ENCODE data around the gene PDZRN4. TPM values are rescaled to one million over a fixed set of nuclear protein-coding genes. Genes with fewer than 3 reads are reported as not detected.

The PDZRN4 gene
- total RNA-seq, 2 donors from 2014 or later: 0.35 to 3.5 TPM

DNA sequence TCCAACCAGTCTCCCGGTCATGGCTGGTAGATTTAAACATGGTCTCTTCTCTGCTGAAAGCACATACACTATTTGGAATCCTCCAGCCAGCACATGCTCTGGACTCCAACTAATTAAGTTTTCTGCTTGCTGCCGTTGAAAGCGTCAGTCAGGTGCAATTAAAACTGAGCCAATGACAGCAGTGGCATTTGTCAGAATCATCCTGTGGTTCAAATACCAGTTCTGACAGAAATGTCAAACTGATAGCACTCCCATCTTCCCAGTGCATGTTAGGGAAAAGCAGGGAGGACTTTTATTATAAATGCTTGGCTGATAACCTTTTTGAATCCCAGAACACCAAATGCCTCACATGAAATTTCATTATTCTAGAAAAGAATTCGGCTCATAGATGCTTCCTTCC, 401.8 kb downstream of the PDZRN4 start:
- intact Hi-C loops (cut with DNase I): no loop called here
- H3K4me3 ChIP-seq: no peak overlapping the region
- no peak overlapping the region for H3K27ac ChIP-seq
- TF ChIP-seq, protein P1, sequence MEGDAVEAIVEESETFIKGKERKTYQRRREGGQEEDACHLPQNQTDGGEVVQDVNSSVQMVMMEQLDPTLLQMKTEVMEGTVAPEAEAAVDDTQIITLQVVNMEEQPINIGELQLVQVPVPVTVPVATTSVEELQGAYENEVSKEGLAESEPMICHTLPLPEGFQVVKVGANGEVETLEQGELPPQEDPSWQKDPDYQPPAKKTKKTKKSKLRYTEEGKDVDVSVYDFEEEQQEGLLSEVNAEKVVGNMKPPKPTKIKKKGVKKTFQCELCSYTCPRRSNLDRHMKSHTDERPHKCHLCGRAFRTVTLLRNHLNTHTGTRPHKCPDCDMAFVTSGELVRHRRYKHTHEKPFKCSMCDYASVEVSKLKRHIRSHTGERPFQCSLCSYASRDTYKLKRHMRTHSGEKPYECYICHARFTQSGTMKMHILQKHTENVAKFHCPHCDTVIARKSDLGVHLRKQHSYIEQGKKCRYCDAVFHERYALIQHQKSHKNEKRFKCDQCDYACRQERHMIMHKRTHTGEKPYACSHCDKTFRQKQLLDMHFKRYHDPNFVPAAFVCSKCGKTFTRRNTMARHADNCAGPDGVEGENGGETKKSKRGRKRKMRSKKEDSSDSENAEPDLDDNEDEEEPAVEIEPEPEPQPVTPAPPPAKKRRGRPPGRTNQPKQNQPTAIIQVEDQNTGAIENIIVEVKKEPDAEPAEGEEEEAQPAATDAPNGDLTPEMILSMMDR (IDR thresholded peaks at IDR 0.05): no peak
- no peaks in the 10 kb centered on the region for H3K9me3 ChIP-seq
- no peaks in the 10 kb centered on the region for H3K4me1 ChIP-seq
- H3K9ac ChIP-seq (ENCODE audit: low read depth in 2 of 2, low read length in 2 of 2): no peak overlapping the region
- no peaks in the 10 kb centered on the region for H3K36me3 ChIP-seq
- H3K27me3 ChIP-seq: no peaks in the 10 kb centered on the region
- no peak for DNase-seq

DNA sequence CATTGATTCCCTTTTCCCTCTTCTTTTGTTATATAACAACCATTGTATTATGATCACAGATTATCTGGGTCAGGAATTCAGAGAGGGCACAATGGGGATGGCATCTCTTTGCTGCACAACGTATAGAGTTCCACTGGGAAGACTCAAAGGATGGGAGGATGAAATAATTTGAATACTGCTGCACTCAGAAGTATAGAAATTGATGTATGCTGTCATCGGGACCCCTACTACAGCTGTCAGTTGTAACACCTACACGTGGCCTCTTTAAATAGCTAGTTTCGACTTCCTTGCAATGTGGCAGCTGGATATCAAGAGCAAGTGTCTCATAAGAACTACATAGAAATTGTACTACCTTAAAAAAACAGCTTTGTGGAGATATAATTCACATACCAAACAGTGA, 408.1 kb downstream of the PDZRN4 start:
- Histone ChIP-seq H3K36me3 (no peaks in the 10 kb centered on the region), H3K4me3 (no peak overlapping the region), H3K9ac (ENCODE audit: low read depth in 2 of 2, low read length in 2 of 2) (no peak overlapping the region), H3K27me3 (no peaks in the 10 kb centered on the region), H3K27ac (no peak overlapping the region), H3K4me1 (no peaks in the 10 kb centered on the region), H3K9me3 (no peaks in the 10 kb centered on the region)
- TF ChIP-seq, protein P1 (IDR thresholded peaks at IDR 0.05): no peak
- no peak for DNase-seq
- intact Hi-C loops (cut with DNase I): no loop called here

DNA sequence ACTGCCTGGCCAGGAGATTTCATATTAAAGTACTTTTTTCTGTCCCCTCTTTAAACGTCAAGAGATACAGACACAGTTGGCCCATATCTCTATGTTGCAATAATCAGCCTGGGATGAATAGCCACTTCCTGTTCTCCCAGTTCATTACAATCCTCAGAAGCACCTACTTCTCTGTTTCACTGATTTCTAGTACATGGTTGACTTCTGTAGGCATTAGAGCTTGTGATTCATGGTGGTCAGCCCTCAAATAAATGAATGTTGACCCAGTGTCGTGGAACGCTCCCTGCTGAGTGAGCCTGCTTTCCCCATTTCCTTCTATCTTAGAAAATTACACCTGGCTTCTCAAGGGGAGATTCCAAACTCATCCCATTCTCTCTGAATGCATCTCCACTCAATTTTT, 416.7 kb downstream of the PDZRN4 start:
- no peaks in the 10 kb centered on the region for H3K9me3 ChIP-seq
- no peaks in the 10 kb centered on the region for H3K4me1 ChIP-seq
- H3K27ac ChIP-seq: no peak overlapping the region
- H3K4me3 ChIP-seq: no peak overlapping the region
- no peak for DNase-seq
- no peaks in the 10 kb centered on the region for H3K36me3 ChIP-seq
- intact Hi-C loops (cut with DNase I): no loop called here
- no peaks in the 10 kb centered on the region for H3K27me3 ChIP-seq
- no peak overlapping the region for H3K9ac ChIP-seq (ENCODE audit: low read depth in 2 of 2, low read length in 2 of 2)
- TF ChIP-seq, protein P1 (IDR thresholded peaks at IDR 0.05): no peak

DNA sequence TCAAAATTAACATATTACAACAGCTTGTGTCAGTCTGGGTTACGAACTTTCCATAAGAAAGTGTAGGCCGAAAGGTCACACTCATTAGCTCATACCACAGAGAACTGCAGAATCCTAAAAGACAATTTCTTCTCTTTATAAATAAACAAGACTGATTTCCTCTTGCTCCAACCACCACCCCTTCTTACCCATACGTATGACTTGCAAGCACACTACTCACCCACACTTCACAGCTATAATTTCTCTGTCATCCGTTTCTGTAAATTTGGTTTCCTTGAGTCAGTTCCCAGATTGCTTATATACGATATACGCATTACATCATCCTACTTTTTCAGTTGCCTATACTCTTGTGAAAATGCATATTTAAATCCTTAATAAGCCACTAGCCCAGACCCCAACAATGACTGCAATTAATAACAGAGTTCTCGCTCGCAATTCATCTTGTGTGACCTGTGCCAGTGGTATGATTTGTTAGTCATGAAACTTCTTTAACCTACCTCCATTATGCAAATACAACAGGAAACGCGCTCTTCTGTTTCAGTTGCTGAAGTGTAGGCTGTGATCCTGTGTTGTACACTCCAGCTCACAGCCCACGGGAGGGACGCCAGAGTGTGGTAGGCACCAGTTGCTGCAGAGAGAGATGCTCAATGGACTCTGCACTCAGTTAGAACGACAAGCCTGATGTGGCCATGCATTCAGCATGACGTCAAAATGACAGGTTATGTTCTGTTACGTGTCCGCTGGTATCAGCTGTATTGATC, 417.6 kb downstream of the PDZRN4 start:
- DNase-seq: no peak
- Histone ChIP-seq H3K9ac (ENCODE audit: low read depth in 2 of 2, low read length in 2 of 2) (no peak overlapping the region), H3K4me1 (no peaks in the 10 kb centered on the region), H3K9me3 (no peaks in the 10 kb centered on the region), H3K27me3 (no peaks in the 10 kb centered on the region), H3K27ac (no peak overlapping the region), H3K36me3 (no peaks in the 10 kb centered on the region), H3K4me3 (no peak overlapping the region)
- intact Hi-C loops (cut with DNase I): no loop called here
- TF ChIP-seq, protein P1 (IDR thresholded peaks at IDR 0.05): no peak

DNA sequence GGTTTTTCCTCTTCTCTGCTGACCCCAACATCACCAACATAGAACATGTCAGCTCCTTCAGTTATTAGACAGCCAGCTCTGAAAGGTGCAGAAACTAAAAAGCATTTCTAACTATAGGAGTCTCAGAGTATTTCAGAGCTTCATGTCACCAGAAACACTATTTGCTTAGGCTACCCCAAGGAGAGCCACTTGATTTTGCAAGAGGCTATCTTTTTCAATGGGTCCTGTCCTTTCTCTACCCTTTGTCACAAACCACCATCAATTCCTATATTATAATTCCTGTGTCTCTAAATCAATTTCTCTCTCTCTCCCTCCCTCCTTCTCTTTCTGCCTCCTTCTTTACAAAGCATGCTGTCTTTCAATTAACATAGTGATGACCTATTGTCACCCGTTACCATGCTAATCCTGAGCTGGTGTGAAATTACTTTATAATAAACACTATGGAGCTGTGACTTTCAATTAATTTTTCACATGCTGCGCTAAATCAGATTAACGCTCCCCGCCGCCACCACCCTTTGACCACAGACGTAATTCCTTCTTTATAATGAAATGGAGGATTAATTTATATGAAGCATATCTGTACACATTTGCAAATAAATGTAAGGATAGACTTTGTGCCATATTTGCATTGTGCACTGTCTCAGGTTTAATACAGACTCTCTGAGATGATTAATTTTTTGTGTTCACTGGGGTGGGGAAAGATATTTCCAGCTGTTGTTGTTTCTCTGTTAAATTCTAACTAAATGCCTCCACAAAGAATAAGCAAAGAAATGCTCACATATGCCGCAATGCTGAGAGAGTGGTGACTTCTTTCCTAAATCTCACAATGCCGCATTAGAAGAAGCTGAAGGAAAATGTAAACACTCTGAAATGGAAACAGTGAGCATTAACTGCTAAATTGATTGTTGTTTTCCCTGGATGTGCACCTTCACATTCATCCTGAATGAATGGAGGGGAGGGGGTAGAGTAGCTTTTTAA, 418.6 kb downstream of the PDZRN4 start:
- Histone ChIP-seq H3K27me3 (no peaks in the 10 kb centered on the region), H3K9ac (ENCODE audit: low read depth in 2 of 2, low read length in 2 of 2) (no peak overlapping the region), H3K4me3 (no peak overlapping the region), H3K27ac (no peak overlapping the region), H3K9me3 (no peaks in the 10 kb centered on the region), H3K36me3 (no peaks in the 10 kb centered on the region), H3K4me1 (no peaks in the 10 kb centered on the region)
- DNase-seq: no peak
- TF ChIP-seq, protein P1 (IDR thresholded peaks at IDR 0.05): no peak
- intact Hi-C loops (cut with DNase I): no loop called here
